Posterior vena cava (tissue), 2 donors: ENCODE data around the gene RNF135. TPM values are rescaled to one million over a fixed set of nuclear protein-coding genes. Genes with fewer than 3 reads are reported as not detected.
"Not testable (repeated sequence)": the region's sequence is repeated elsewhere in the genome, so short reads cannot be mapped to it uniquely, and the experiment has no call there.

Experiments used
- DNase-seq: peaks from one replicate; pipeline ENCODE4 v3.0.0-alpha.2; 2020; ENCODE audit warnings: low spot score
- intact Hi-C, 2 donors: fragments of 100-400 bp; cut with DNase I; formaldehyde crosslinking; loops; one replicate each; pipeline versions ENCODE4 v1.14.1 to v1.14.2; 2022 to 2023
- total RNA-seq, 2 donors: library from RNA; stranded (reverse); fragmentation: NEBNext Ultra II Directional; extraction: Animal tissue kit (Norgen Biotek cat#: 25700); gene quantifications; one replicate each; pipeline ENCODE4 v1.2.1, GENCODE V29; 2021
- donor health status: DM: yes; HTN: yes; CAD: no.
- donor health status: DM: yes; HTN: yes; CAD: no.

RNF135 gene
- total RNA-seq, 2 donors from 2014 or later = 16.7 to 23.6 TPM

GRCh38 chr17:31042378-31042777 lies 71.5 kb downstream of the RNF135 start:
- DNase-seq, intact Hi-C loops: not testable (repeated sequence)

- intact Hi-C loops = not testable (repeated sequence)
Observed at GRCh38 chr17:31046856-31047425, 76.1 kb downstream of the RNF135 start.

GRCh38 chr17:31048142-31048541 lies 77.3 kb downstream of the RNF135 start:
- intact Hi-C loops = no loop called here
- DNase-seq = no peak

More at GRCh38 chr17:31046856-31047425, 76.1 kb downstream of the RNF135 start:
- not testable (repeated sequence) for DNase-seq

- no peak for DNase-seq
- intact Hi-C loops = no loop called here
Observed at GRCh38 chr17:31048780-31049179, 77.9 kb downstream of the RNF135 start.

Other genes with a start within 250 kb of the RNF135 start
- 10 to 100 TPM in 1 of 2 donors, 1 to 10 TPM in 1; 8.1 to 10.1 TPM for gene CRLF3, start 146.3 kb upstream of the RNF135 start, total RNA-seq
- gene ATAD5, start 139.1 kb upstream of the RNF135 start, total RNA-seq = 1 to 10 TPM; 1.4 to 1.5 TPM
- gene TEFM, start 64.8 kb upstream of the RNF135 start, total RNA-seq = 10 to 100 TPM; 15.1 to 15.8 TPM
- 10 to 100 TPM; 18.8 to 28.1 TPM for gene ADAP2, start 49.1 kb upstream of the RNF135 start, total RNA-seq
- 10 to 100 TPM; 47.7 to 70.1 TPM for gene NF1, start 123.9 kb downstream of the RNF135 start, total RNA-seq